Ascending aorta (tissue), 2 donors: ENCODE measurements around the gene RAD51B. TPM values are rescaled to one million over a fixed set of nuclear protein-coding genes. Genes with fewer than 3 reads are reported as not detected.
A peak's percentile ranks its signal among the peaks of the same experiment; 100 is the strongest.

ENCODE experiments used
- DNase-seq, 2 donors: peaks; one replicate each; pipeline ENCODE4 v3.0.0-alpha.2; 2019; ENCODE audit warnings: low spot score in 2 of 2
- H3K27ac ChIP-seq, 2 donors: fragments of 200-600 bp; sonication (generic); one replicate each; pipeline ENCODE4 v1.5.1; 2016 to 2017; ENCODE audit warnings: mild to moderate bottlenecking in 1 of 2
- H3K27me3 ChIP-seq: fragments of 200-600 bp; sonication (generic); one replicate; pipeline ENCODE4 v1.5.1; 2017
- H3K36me3 ChIP-seq, 2 donors: fragments of 200-600 bp; sonication (generic); one replicate each; pipeline ENCODE4 v1.5.1; 2016
- H3K4me1 ChIP-seq, 2 donors: fragments of 200-600 bp; sonication (generic); one replicate each; pipeline ENCODE4 v1.5.1; 2016 to 2017; ENCODE audit warnings: mild to moderate bottlenecking in 1 of 2
- H3K4me3 ChIP-seq, 2 donors: fragments of 200-600 bp; sonication (generic); one replicate each; pipeline ENCODE4 v1.5.1; 2016 to 2017; ENCODE audit warnings: mild to moderate bottlenecking in 1 of 2
- H3K9me3 ChIP-seq, 2 donors: fragments of 200-600 bp; sonication (generic); one replicate each; pipeline ENCODE4 v1.5.1; 2016
- CTCF ChIP-seq, 3 experiments: fragments of 200-600 bp in 2 of 3; fragments of 450-650 bp in 1 of 3; sonication (generic) in 2 of 3; IDR thresholded peaks; one replicate each; pipeline ENCODE4 v1.5.1; 2016 to 2019; ENCODE audit warnings: antibody characterized with exemption in 3 of 3, mild to moderate bottlenecking in 1 of 3, moderate library complexity in 1 of 3
- intact Hi-C: fragments of 100-400 bp; cut with DNase I; formaldehyde crosslinking; loops from one replicate; pipeline ENCODE4 v1.15.1; 2023
- total RNA-seq: library from RNA; depleted of rRNA; stranded (reverse); fragments of >200 nt; gene quantifications from one replicate; pipeline ENCODE4 v1.1.0, GENCODE V29; 2016

The RAD51B gene
- total RNA-seq, 1 donor from 2014 or later = not detected

DNA sequence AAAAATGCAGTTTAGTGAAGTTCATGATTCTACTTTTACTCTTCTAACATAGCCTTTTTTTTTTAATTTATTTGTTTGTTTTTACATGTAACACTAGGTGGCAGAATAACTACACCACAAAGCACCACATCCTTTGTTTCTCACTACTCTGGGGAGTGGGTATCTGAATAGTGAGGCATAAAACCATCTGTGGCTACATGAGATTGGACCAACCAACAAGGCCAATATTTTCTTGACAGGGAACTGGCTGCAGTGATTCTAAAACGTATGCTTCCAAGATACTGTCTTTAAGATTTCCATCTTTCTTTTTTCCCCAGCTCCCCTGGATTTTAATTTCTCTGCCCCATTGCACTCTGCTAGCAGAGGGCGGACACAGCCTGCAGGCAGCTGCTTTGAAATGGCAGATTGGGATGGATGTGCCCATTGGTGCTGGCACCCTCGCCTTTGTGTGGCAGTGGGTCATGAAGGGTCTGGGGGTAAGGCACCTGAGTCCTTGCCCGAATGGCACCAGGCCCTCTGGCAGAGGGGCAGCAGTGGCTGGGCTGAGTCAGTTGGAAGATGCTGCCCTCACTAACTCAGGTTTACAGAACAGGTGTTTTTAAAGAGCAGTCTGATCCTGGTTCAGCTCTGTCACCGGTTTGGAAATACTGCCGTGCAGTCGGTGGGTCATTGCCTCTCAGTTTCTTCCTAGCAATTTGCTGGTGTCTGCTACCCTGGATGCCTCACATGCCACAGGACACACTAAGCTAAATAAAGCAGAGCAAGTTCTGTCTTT is 429.1 kb downstream of the RAD51B start:
- Histone ChIP-seq H3K9me3 (no peaks in the 10 kb centered on the region), H3K27ac (peak overlapping the region; percentile 91 to 92), H3K4me3 (no peak overlapping the region), H3K4me1 (peaks cover 18 to 60% of the 10 kb centered on the region in 2 donors), H3K36me3 (no peaks in the 10 kb centered on the region), H3K27me3 (no peaks in the 10 kb centered on the region)
- intact Hi-C loops = loop anchor here (1.0 to 5.0 kb wide), 8 partner anchors 144 to 569 kb away; no protein-coding TSS in a partner anchor
- peak; percentile 52 to 66 (median 62) for TF ChIP-seq CTCF (IDR thresholded peaks at IDR 0.05)
- no peak for DNase-seq

DNA sequence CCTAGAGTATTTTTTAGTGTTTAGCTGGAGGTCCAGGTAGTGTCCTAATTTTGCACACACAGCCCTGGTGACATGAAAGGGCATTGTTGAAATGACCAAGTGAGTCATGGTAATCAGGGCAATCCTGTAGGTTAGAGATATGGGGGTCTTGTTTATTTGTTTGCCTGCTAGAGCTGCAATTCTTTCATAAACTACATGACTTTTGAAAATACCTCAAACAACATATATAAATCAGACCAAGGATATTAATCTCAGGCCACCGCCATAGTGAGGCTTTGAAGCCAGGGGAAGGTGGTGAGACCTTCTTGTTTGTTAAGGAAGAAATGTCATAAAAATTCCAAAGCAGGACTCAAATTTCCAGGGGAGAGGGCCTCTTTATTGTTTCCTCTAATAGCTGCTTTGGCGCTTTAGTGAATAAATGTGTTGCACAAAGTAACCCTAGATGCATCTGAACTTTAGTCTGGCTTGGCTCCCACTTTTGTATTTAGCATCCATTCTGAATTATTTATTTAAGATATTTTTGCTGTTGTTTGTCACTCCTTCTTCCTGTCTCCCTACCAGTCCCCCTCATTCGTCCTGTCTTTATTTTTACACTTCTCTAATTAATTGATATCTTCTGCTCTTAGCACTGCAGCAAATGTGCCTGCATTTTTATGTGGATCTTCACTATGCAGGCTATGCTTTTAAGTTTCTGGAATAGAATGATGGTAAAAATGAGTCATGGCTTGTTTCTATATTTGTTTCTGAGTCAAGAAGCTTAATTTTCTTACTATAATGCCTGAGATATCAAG is 430.3 kb downstream of the RAD51B start:
- intact Hi-C loops = loop anchor here (2.0 to 5.0 kb wide), 8 partner anchors 57 to 539 kb away; no protein-coding TSS in a partner anchor
- Histone ChIP-seq H3K36me3 (no peaks in the 10 kb centered on the region), H3K9me3 (no peaks in the 10 kb centered on the region), H3K27me3 (no peaks in the 10 kb centered on the region), H3K4me1 (peaks cover 18 to 59% of the 10 kb centered on the region in 2 donors), H3K4me3 (no peak overlapping the region), H3K27ac (peak overlapping the region; percentile 91 to 92)
- TF ChIP-seq CTCF (IDR thresholded peaks at IDR 0.05) = no peak
- no peak for DNase-seq

- Histone ChIP-seq H3K9me3 (no peaks in the 10 kb centered on the region), H3K4me3 (no peak overlapping the region), H3K27me3 (no peaks in the 10 kb centered on the region), H3K36me3 (no peaks in the 10 kb centered on the region), H3K4me1 (peaks cover 13 to 59% of the 10 kb centered on the region in 2 donors), H3K27ac (peak overlapping the region; percentile 91 to 92)
- TF ChIP-seq CTCF (IDR thresholded peaks at IDR 0.05) = no peak
- no peak for DNase-seq
- intact Hi-C loops = loop anchor here (5.0 kb wide), 1 partner anchor 56 kb away; no protein-coding TSS in a partner anchor
Observed at GRCh38 chr14:68250927-68251768, 431.6 kb downstream of the RAD51B start.

DNA sequence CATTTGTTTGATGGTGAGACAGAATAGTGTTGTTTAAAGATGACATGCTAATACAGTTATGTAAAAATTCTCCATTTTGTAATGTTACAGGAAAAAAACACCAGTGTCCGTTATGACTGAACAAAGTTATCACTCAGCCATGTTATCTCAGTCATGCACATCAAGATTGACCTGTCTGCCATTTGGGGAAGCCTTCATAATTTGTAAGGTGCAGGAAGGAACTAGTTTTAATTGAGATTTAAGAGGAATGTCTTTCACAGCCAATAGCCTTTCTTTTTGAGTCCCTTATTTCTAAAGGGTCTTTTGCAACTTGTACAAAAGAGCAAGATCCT is 432.2 kb downstream of the RAD51B start:
- no peaks in the 10 kb centered on the region for H3K9me3 ChIP-seq
- H3K36me3 ChIP-seq = no peaks in the 10 kb centered on the region
- H3K4me1 ChIP-seq = peaks cover 10 to 53% of the 10 kb centered on the region in 2 donors
- no peak for DNase-seq
- H3K4me3 ChIP-seq = no peak overlapping the region
- H3K27me3 ChIP-seq = no peaks in the 10 kb centered on the region
- intact Hi-C loops = loop anchor here (5.0 kb wide), 1 partner anchor 56 kb away; no protein-coding TSS in a partner anchor
- peak overlapping the region; percentile 91 to 92 for H3K27ac ChIP-seq
- no peak for TF ChIP-seq CTCF (IDR thresholded peaks at IDR 0.05)

DNA sequence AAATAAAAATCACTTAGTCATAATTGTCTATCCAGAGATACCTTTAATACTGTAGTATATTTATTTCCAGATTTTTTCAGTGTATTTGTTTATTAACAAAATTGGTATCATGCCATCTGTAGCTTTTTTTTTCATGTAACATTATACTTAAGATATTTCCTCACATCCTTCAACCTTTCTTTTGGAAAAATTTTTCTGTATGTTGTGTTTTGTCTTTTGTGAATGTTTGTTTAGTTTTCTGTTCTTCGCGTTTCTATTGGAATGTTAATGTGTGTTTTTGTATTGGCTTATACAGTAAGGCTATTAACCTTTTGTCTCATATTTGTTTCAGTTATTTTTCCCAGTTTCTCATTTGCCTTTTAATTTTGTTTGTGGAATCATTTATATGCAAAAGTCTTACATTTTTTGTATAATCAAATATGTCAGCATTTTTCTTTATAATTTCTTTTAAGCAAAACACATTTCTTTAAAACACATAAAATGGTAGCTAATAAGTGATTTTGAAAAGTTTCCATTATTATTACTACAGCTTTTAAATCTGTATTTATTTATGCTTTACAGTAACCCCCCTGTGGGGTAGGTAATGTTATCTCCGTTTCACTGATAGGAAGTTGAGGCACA is 433.7 kb downstream of the RAD51B start:
- Histone ChIP-seq H3K4me1 (peaks cover 5 to 38% of the 10 kb centered on the region in 2 donors), H3K36me3 (no peaks in the 10 kb centered on the region), H3K4me3 (no peak overlapping the region), H3K27me3 (no peaks in the 10 kb centered on the region), H3K9me3 (no peaks in the 10 kb centered on the region), H3K27ac (no peak overlapping the region)
- DNase-seq = no peak
- TF ChIP-seq CTCF (IDR thresholded peaks at IDR 0.05) = no peak
- intact Hi-C loops = loop anchor here (5.0 kb wide), 1 partner anchor 54 kb away; no protein-coding TSS in a partner anchor
